IMR-90 (cell line): ENCODE measurements around the gene NFYB. TPM values are rescaled to one million over a fixed set of nuclear protein-coding genes. Genes with fewer than 3 reads are reported as not detected.

Source experiments
- ATAC-seq: fragments of 200-7000 bp; cut with Tn5 transposase; 2 replicates; pipeline ENCODE4 v1.9.1; 2020; ENCODE audit warnings: low read depth, mild to moderate bottlenecking, moderate library complexity
- BruUV-seq: library from RNA; stranded (reverse); fragments of 400-500 nt; replicated peaks from 2 replicates; lab custom pipeline; 2021; lab: Mats Ljungman, UMichigan
- CTCF ChIA-PET: fragments of 300-600 bp; formaldehyde crosslinking; extraction: SDS; loops from one replicate; lab custom pipeline; 2021; ENCODE audit warnings: antibody characterized with exemption; lab: Yijun Ruan, JAX
- POLR2A ChIA-PET: fragments of 300-600 bp; sonication (Branson Sonifier 250); formaldehyde crosslinking; loops from one replicate; lab custom pipeline; 2022; ENCODE audit warnings: antibody characterized with exemption; ENCODE audit not compliant: unreplicated experiment; lab: Charles Lee
- DNase-seq: peaks from one replicate; pipeline ENCODE4 v3.0.0; 2013
- H2AFZ ChIP-seq: replicated peaks from 2 replicates; pipeline ENCODE3; 2013; ENCODE audit warnings: low read length, mild to moderate bottlenecking; ENCODE audit not compliant: poor library complexity
- H2AK5ac ChIP-seq: 2 replicates; pipeline ENCODE4 v1.6.1; 2013; ENCODE audit warnings: low read depth, low read length, inconsistent platforms
- H2AK9ac ChIP-seq: replicated peaks from 2 replicates; pipeline ENCODE3; 2013; ENCODE audit warnings: mild to moderate bottlenecking, low read depth, low read length, moderate library complexity; ENCODE audit not compliant: poor library complexity
- H2BK120ac ChIP-seq: 2 replicates; pipeline ENCODE4 v1.6.1; 2013; ENCODE audit warnings: low read depth, low read length, inconsistent platforms
- H2BK15ac ChIP-seq: 3 replicates; pipeline ENCODE4 v1.6.1; 2013; ENCODE audit warnings: low read depth, low read length, inconsistent platforms
- H2BK20ac ChIP-seq: 2 replicates; pipeline ENCODE4 v1.6.1; 2013; ENCODE audit warnings: low read depth, mild to moderate bottlenecking, inconsistent platforms, low read length, moderate library complexity
- H2BK5ac ChIP-seq: 2 replicates; pipeline ENCODE4 v1.6.1; 2013; ENCODE audit warnings: mild to moderate bottlenecking, low read depth, low read length, inconsistent platforms; ENCODE audit not compliant: poor library complexity, severe bottlenecking
- H3K14ac ChIP-seq: replicated peaks from 2 replicates; pipeline ENCODE4 v1.6.1; 2013; ENCODE audit warnings: low read depth, low read length, inconsistent platforms
- H3K18ac ChIP-seq: 2 replicates; pipeline ENCODE4 v1.6.1; 2013; ENCODE audit warnings: low read depth, low read length, control low read depth
- H3K23ac ChIP-seq: 2 replicates; pipeline ENCODE4 v1.6.1; 2013; ENCODE audit warnings: low read depth, low read length, inconsistent platforms
- H3K27ac ChIP-seq: 2 replicates; pipeline ENCODE4 v1.5.1; 2013; ENCODE audit warnings: mild to moderate bottlenecking, control low read depth, low read length; ENCODE audit not compliant: insufficient read depth
- H3K27me3 ChIP-seq: 2 replicates; pipeline ENCODE4 v1.6.1; 2013; ENCODE audit warnings: low read length; ENCODE audit not compliant: control insufficient read depth, insufficient read depth
- H3K36me3 ChIP-seq: 2 replicates; pipeline ENCODE4 v1.6.1; 2013; ENCODE audit warnings: low read length, mixed read lengths; ENCODE audit not compliant: control insufficient read depth, insufficient read depth
- H3K4ac ChIP-seq: 2 replicates; pipeline ENCODE4 v1.6.1; 2013; ENCODE audit warnings: low read depth, low read length, inconsistent platforms
- H3K4me1 ChIP-seq: 2 replicates; pipeline ENCODE4 v1.6.1; 2013; ENCODE audit warnings: low read length, mixed read lengths; ENCODE audit not compliant: control insufficient read depth, insufficient read depth
- H3K4me2 ChIP-seq: 2 replicates; pipeline ENCODE4 v1.6.1; 2013; ENCODE audit warnings: low read depth, mild to moderate bottlenecking, control low read depth, low read length, moderate library complexity
- H3K4me3 ChIP-seq: 2 replicates; pipeline ENCODE4 v1.5.1; 2013; ENCODE audit warnings: low read depth, mild to moderate bottlenecking, control low read depth, low read length, moderate library complexity; ENCODE audit not compliant: insufficient read depth
- H3K56ac ChIP-seq: 2 replicates; pipeline ENCODE4 v1.6.1; 2013; ENCODE audit warnings: low read length, inconsistent platforms; ENCODE audit not compliant: insufficient read depth; ENCODE audit errors: extremely low read depth
- H3K79me1 ChIP-seq, 2 experiments: 2 replicates each; pipeline ENCODE4 v1.6.1; 2013; ENCODE audit warnings: low read length in 2 of 2, inconsistent platforms in 1 of 2, low read depth in 1 of 2
- H3K9ac ChIP-seq: 2 replicates; pipeline ENCODE4 v1.6.1; 2013; ENCODE audit warnings: low read depth, low read length, control low read depth
- H3K9me1 ChIP-seq: 2 replicates; pipeline ENCODE4 v1.6.1; 2013; ENCODE audit warnings: low read length, inconsistent platforms; ENCODE audit not compliant: insufficient read depth
- H3K9me3 ChIP-seq: 2 replicates; pipeline ENCODE4 v1.6.1; 2013; ENCODE audit warnings: low read length; ENCODE audit not compliant: control insufficient read depth, insufficient read depth
- H4K20me1 ChIP-seq: 2 replicates; pipeline ENCODE4 v1.6.1; 2013; ENCODE audit warnings: low read length, inconsistent platforms; ENCODE audit not compliant: insufficient read depth
- H4K5ac ChIP-seq: 2 replicates; pipeline ENCODE4 v1.6.1; 2013; ENCODE audit warnings: mild to moderate bottlenecking, low read depth, low read length, control low read depth
- H4K8ac ChIP-seq, 2 experiments: 2 replicates each; pipeline ENCODE4 v1.6.1; 2013; ENCODE audit warnings: low read depth in 2 of 2, low read length in 2 of 2, control low read depth in 1 of 2, inconsistent platforms in 1 of 2
- H4K91ac ChIP-seq: 2 replicates; pipeline ENCODE4 v1.6.1; 2013; ENCODE audit warnings: low read depth, low read length, inconsistent platforms; ENCODE audit not compliant: insufficient read depth
- BHLHE40 ChIP-seq: fragments of 150-350 bp; IDR thresholded peaks from 2 replicates; pipeline ENCODE4 v1.6.1; 2016; ENCODE audit warnings: mild to moderate bottlenecking, low read depth, low read length
- CEBPB ChIP-seq: IDR thresholded peaks from 2 replicates; pipeline ENCODE4 v1.6.1; 2012; ENCODE audit warnings: low read depth, low read length, improper control_type of control experiment
- CHD1 ChIP-seq: IDR thresholded peaks from 2 replicates; pipeline ENCODE4 v1.6.1; 2012; ENCODE audit warnings: low read depth, low read length, improper control_type of control experiment
- ELK1 ChIP-seq: fragments of 150-350 bp; IDR thresholded peaks from 2 replicates; pipeline ENCODE4 v1.6.1; 2016; ENCODE audit warnings: low read depth, mild to moderate bottlenecking, low read length, moderate library complexity, borderline replicate concordance
- FOS ChIP-seq: fragments of 150-350 bp; IDR thresholded peaks from 2 replicates; pipeline ENCODE4 v1.6.1; 2016; ENCODE audit warnings: low read depth, low read length
- MAFK ChIP-seq: IDR thresholded peaks from 2 replicates; pipeline ENCODE4 v1.6.1; 2012; ENCODE audit warnings: low read depth, low read length, improper control_type of control experiment
- MAZ ChIP-seq: IDR thresholded peaks from 2 replicates; pipeline ENCODE4 v1.6.1; 2012; ENCODE audit warnings: low read depth, mild to moderate bottlenecking, low read length, improper control_type of control experiment, moderate library complexity, borderline replicate concordance
- MXI1 ChIP-seq: IDR thresholded peaks from 2 replicates; pipeline ENCODE4 v1.6.1; 2012; ENCODE audit warnings: low read depth, mild to moderate bottlenecking, low read length, moderate library complexity, borderline replicate concordance
- NFE2L2 ChIP-seq: fragments of 150-350 bp; IDR thresholded peaks from 2 replicates; pipeline ENCODE4 v1.6.1; 2016; ENCODE audit warnings: low read depth, mild to moderate bottlenecking, low read length
- POLR2A ChIP-seq: IDR thresholded peaks from 2 replicates; pipeline ENCODE4 v1.6.1; 2012; ENCODE audit warnings: mild to moderate bottlenecking, low read depth, low read length
- RAD21 ChIP-seq: IDR thresholded peaks from 2 replicates; pipeline ENCODE4 v1.6.1; 2012; ENCODE audit warnings: low read length, improper control_type of control experiment
- RCOR1 ChIP-seq: IDR thresholded peaks from 2 replicates; pipeline ENCODE4 v1.6.1; 2012; ENCODE audit warnings: mild to moderate bottlenecking, low read length, improper control_type of control experiment; ENCODE audit not compliant: insufficient replicate concordance
- RFX5 ChIP-seq: IDR thresholded peaks from 2 replicates; pipeline ENCODE4 v1.8.0; 2012; ENCODE audit warnings: low read depth, mild to moderate bottlenecking, low read length, moderate library complexity
- SMC3 ChIP-seq: fragments of 150-350 bp; IDR thresholded peaks from 2 replicates; pipeline ENCODE4 v1.6.1; 2016; ENCODE audit warnings: low read depth, mild to moderate bottlenecking, antibody characterized with exemption, low read length, moderate library complexity
- WGBS, 2 experiments: methylation state at CpG; one replicate each; pipeline versions ENCODE4 v1.1.5 to v1.1.7; 2013; ENCODE audit warnings: missing lambda C conversion rate in 2 of 2; ENCODE audit not compliant: insufficient read length in 1 of 2; ENCODE audit errors: extremely low coverage in 2 of 2; 5-methylcytosine and 5-hydroxymethylcytosine counted together
- dilution Hi-C: fragments of 300-500 bp; cut with HindIII; formaldehyde crosslinking; loops from one replicate; pipeline ENCODE4 v1.14.3; 2018; ENCODE audit warnings: low sequenced_read_pairs; ENCODE audit not compliant: unreplicated experiment
- in situ Hi-C: fragments of 300-500 bp; cut with MboI; formaldehyde crosslinking; loops from 3 replicates; pipeline ENCODE4 v1.14.3; 2019; ENCODE audit warnings: low sequenced_read_pairs, inconsistent platforms, mixed read lengths
- intact Hi-C: fragments of 100-400 bp; cut with micrococcal nuclease; formaldehyde crosslinking; loops from 2 replicates; pipeline ENCODE4 v1.10.0; 2022
- polyA plus RNA-seq, 3 experiments: library from polyadenylated mRNA; depleted of rRNA; stranded (reverse); fragments of >200 nt; gene quantifications; 2 replicates each; pipeline ENCODE4 v1.2.3, GENCODE V29; 2012; ENCODE audit warnings: low replicate concordance in 1 of 3
- total RNA-seq: library from RNA; depleted of rRNA; stranded (reverse); fragments of >200 nt; gene quantifications from 2 replicates; pipeline ENCODE4 v1.2.3, GENCODE V29; 2012
- TF ChIP-seq, protein P1 (sequence below): fragments of 150-350 bp; IDR thresholded peaks from 2 replicates; pipeline ENCODE4 v1.6.1; 2017; ENCODE audit warnings: mild to moderate bottlenecking, antibody characterized with exemption, low read length, low read depth
- TF ChIP-seq, protein P2 (sequence below): conservative IDR thresholded peaks from 2 replicates; pipeline ENCODE4 v1.5.1; 2012; ENCODE audit warnings: mild to moderate bottlenecking, low read depth, low read length, improper control_type of control experiment

NFYB gene
- total and polyA plus RNA-seq, 2 of the 4 experiments (the other 2 are of a cell fraction) = 22.2 to 28.4 TPM

DNA sequence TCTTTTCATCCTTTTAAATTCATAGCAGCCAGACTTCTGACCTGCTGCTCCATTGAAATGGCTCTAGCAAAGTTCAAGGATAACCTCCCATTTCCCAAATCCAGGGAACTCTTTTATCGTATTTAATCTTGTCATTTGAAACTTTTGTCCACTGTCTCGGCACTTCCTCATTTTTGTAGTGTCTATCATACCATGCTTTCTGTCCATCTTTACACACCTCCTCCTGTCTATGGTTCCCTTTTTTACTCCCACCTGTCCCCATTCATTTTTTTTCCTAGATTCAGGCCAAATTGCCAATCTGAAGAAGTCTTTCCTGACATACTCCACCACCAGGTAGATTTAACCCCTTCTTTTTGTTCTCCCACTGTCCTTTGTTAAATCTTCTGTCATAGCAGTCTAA is 31.0 kb downstream of the NFYB start:
- Histone ChIP-seq H3K23ac (no peak overlapping the region), H3K4ac (no peak overlapping the region), H4K5ac (no peak overlapping the region), H3K14ac (no peak overlapping the region), H3K36me3 (peaks cover 5% of the 10 kb centered on the region), H3K27me3 (no peaks in the 10 kb centered on the region), H3K56ac (no peak overlapping the region), H3K9me1 (no peaks in the 10 kb centered on the region), H3K9me3 (no peaks in the 10 kb centered on the region), H3K4me3 (no peak overlapping the region), H3K79me1 (peaks cover 0 to 11% of the 10 kb centered on the region in 2 experiments; a peak in 2 of 4 replicates), H2BK5ac (no peak overlapping the region), H3K4me1 (no peaks in the 10 kb centered on the region; the same call in 1 of the 2 replicates), H2BK120ac (no peak overlapping the region), H2AFZ (no peak overlapping the region), H4K20me1 (no peaks in the 10 kb centered on the region), H3K9ac (no peak overlapping the region), H3K4me2 (no peak overlapping the region), H2AK5ac (no peak overlapping the region), H4K8ac (no peak overlapping the region), H2BK15ac (no peak overlapping the region), H2AK9ac (no peak overlapping the region), H2BK20ac (no peak overlapping the region), H3K27ac (no peak overlapping the region), H3K18ac (no peak overlapping the region), H4K91ac (no peak overlapping the region)
- dilution Hi-C loops = no loop called here
- no peak for ATAC-seq
- TF ChIP-seq CHD1 = no peak
- no peak for TF ChIP-seq CEBPB
- TF ChIP-seq RFX5 = no peak
- TF ChIP-seq, protein P1, sequence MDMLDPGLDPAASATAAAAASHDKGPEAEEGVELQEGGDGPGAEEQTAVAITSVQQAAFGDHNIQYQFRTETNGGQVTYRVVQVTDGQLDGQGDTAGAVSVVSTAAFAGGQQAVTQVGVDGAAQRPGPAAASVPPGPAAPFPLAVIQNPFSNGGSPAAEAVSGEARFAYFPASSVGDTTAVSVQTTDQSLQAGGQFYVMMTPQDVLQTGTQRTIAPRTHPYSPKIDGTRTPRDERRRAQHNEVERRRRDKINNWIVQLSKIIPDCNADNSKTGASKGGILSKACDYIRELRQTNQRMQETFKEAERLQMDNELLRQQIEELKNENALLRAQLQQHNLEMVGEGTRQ = no peak
- no peak for TF ChIP-seq MAFK
- TF ChIP-seq ELK1 = no peak
- TF ChIP-seq, protein P2, sequence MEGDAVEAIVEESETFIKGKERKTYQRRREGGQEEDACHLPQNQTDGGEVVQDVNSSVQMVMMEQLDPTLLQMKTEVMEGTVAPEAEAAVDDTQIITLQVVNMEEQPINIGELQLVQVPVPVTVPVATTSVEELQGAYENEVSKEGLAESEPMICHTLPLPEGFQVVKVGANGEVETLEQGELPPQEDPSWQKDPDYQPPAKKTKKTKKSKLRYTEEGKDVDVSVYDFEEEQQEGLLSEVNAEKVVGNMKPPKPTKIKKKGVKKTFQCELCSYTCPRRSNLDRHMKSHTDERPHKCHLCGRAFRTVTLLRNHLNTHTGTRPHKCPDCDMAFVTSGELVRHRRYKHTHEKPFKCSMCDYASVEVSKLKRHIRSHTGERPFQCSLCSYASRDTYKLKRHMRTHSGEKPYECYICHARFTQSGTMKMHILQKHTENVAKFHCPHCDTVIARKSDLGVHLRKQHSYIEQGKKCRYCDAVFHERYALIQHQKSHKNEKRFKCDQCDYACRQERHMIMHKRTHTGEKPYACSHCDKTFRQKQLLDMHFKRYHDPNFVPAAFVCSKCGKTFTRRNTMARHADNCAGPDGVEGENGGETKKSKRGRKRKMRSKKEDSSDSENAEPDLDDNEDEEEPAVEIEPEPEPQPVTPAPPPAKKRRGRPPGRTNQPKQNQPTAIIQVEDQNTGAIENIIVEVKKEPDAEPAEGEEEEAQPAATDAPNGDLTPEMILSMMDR = no peak
- no peak for TF ChIP-seq MXI1
- no peak for TF ChIP-seq RAD21
- TF ChIP-seq BHLHE40 = no peak
- TF ChIP-seq NFE2L2 = no peak
- no peak for TF ChIP-seq POLR2A
- no peak for TF ChIP-seq MAZ
- no peak for TF ChIP-seq FOS
- no peak for TF ChIP-seq RCOR1
- TF ChIP-seq SMC3 = no peak
- intact Hi-C loops = no loop called here
- in situ Hi-C loops = loop anchor here (10.0 kb wide), 1 partner anchor 222 kb away; no protein-coding TSS in a partner anchor
- CTCF ChIA-PET = no interaction called here
- WGBS, 2 experiments = 79% methylated on average over 2 of the region's 2 CpGs; no CpG with 5 or more reads in 1 of the 2 experiments
- no TSS peak for BruUV-seq
- no peak for DNase-seq
- POLR2A ChIA-PET = no interaction called here
